K562 (cell line): ENCODE results near the gene DMD. TPM values are rescaled to one million over a fixed set of nuclear protein-coding genes. Genes with fewer than 3 reads are reported as not detected.

Experiments used
- ATAC-seq: fragments of 200-7000 bp; cut with Tn5 transposase; 3 replicates; pipeline ENCODE4 v1.9.1; 2020; ENCODE audit warnings: moderate library complexity
- BruUV-seq: library from RNA; stranded (reverse); fragments of 400-500 nt; replicated peaks from 2 replicates; lab custom pipeline; 2021; lab: Mats Ljungman, UMichigan
- CTCF ChIA-PET: fragments of 300-600 bp; formaldehyde crosslinking; extraction: SDS; loops from one replicate; lab custom pipeline; 2021; ENCODE audit warnings: low intra/inter-chr PET ratio; lab: Yijun Ruan, JAX
- POLR2A ChIA-PET: fragments of 300-600, 350-650 bp; sonication (Branson Sonifier 250); formaldehyde crosslinking; extraction: SDS; loops from one replicate; lab custom pipeline; 2021; ENCODE audit warnings: antibody characterized with exemption, inconsistent platforms; lab: Yijun Ruan, JAX
- DNase-seq, 4 experiments: peaks; one replicate each; pipeline versions ENCODE4 v3.0.0 to v3.0.0-alpha.2; 2011 to 2018; ENCODE audit warnings: low spot score in 3 of 4, mixed read lengths in 3 of 4; ENCODE audit errors: extremely low read depth in 1 of 4
- FAIRE-seq: peaks from 2 replicates; lab custom pipeline; 2011; peaks lifted over from hg19 to GRCh38; lab: Jason Lieb, UNC
- H2AFZ ChIP-seq: 2 replicates; pipeline ENCODE4 v1.6.0; 2011; ENCODE audit warnings: low read depth, low read length, control low read depth, inconsistent platforms
- H3K27ac ChIP-seq: fragments of 200-600 bp; 3 replicates; pipeline ENCODE4 v1.8.0; 2011; ENCODE audit warnings: low read depth, mild to moderate bottlenecking, control low read depth, inconsistent platforms, low read length, moderate library complexity, mixed read lengths; ENCODE audit errors: extremely low read depth
- H3K27me3 ChIP-seq, 2 experiments: fragments of 300-600 bp in 1 of 2; 2 replicates in 1 of 2; 3 replicates in 1 of 2; pipeline versions ENCODE4 v1.6.0 to v1.8.0; 2011; ENCODE audit warnings: inconsistent platforms in 2 of 2, low read length in 2 of 2, mild to moderate bottlenecking in 1 of 2, mixed read lengths in 1 of 2, moderate library complexity in 1 of 2; ENCODE audit not compliant: control insufficient read depth in 2 of 2, insufficient read depth in 2 of 2
- H3K36me3 ChIP-seq: fragments of 300-600 bp; 3 replicates; pipeline ENCODE4 v1.8.0; 2011; ENCODE audit warnings: mild to moderate bottlenecking, low read length, inconsistent platforms; ENCODE audit not compliant: control insufficient read depth, insufficient read depth
- H3K4me1 ChIP-seq, 2 experiments: fragments of 200-600 bp in 1 of 2; replicated peaks in 1 of 2; 2 replicates in 1 of 2; 3 replicates in 1 of 2; pipeline versions ENCODE4 v1.5.1 to v1.8.0; 2011; ENCODE audit warnings: inconsistent platforms in 2 of 2, low read length in 2 of 2, mild to moderate bottlenecking in 1 of 2, mixed read lengths in 1 of 2, moderate library complexity in 1 of 2; ENCODE audit not compliant: control insufficient read depth in 2 of 2, insufficient read depth in 2 of 2
- H3K4me2 ChIP-seq: 2 replicates; pipeline ENCODE4 v1.6.1; 2011; ENCODE audit warnings: low read length, control low read depth, inconsistent platforms, mixed read lengths; ENCODE audit not compliant: insufficient read depth
- H3K4me3 ChIP-seq: fragments of 200-600 bp; sonication (generic), shearing (Covaris generic); 2 replicates; pipeline ENCODE4 v1.5.1; 2016; ENCODE audit warnings: control low read depth, inconsistent platforms
- H3K79me2 ChIP-seq: fragments of 200-600 bp; 3 replicates; pipeline ENCODE4 v1.8.0; 2011; ENCODE audit warnings: low read length, inconsistent platforms; ENCODE audit not compliant: control insufficient read depth, insufficient read depth
- H3K9ac ChIP-seq, 2 experiments: 2 replicates each; pipeline versions ENCODE4 v1.6.0 to v1.6.1; 2011; ENCODE audit warnings: low read depth in 2 of 2, low read length in 2 of 2, control low read depth in 1 of 2, inconsistent platforms in 1 of 2, mild to moderate bottlenecking in 1 of 2, mixed read lengths in 1 of 2; ENCODE audit not compliant: insufficient read depth in 1 of 2
- H3K9me1 ChIP-seq: one replicate; pipeline ENCODE4 v1.6.0; 2011; ENCODE audit warnings: inconsistent platforms, mild to moderate bottlenecking, low read length, moderate library complexity; ENCODE audit not compliant: control insufficient read depth, insufficient read depth
- H3K9me3 ChIP-seq: replicated peaks from 2 replicates; pipeline ENCODE4 v1.5.1; 2011; ENCODE audit warnings: low read depth, low read length, inconsistent platforms; ENCODE audit not compliant: control insufficient read depth, insufficient read depth
- H4K20me1 ChIP-seq: replicated peaks from 2 replicates; pipeline ENCODE4 v1.6.1; 2011; ENCODE audit warnings: low read length, inconsistent platforms, mixed read lengths; ENCODE audit not compliant: control insufficient read depth, insufficient read depth
- ASH1L ChIP-seq: fragments of 450-650 bp; IDR thresholded peaks from 2 replicates; pipeline ENCODE4 v1.6.1; 2018; ENCODE audit warnings: borderline replicate concordance, mild to moderate bottlenecking, low read depth; ENCODE audit not compliant: partially characterized antibody
- CBX5 ChIP-seq: IDR thresholded peaks from 2 replicates; pipeline ENCODE4 v1.6.1; 2014; ENCODE audit warnings: low read depth, borderline replicate concordance
- KDM1A ChIP-seq, 2 experiments: fragments of 450-650 bp; IDR thresholded peaks; 2 replicates each; pipeline ENCODE4 v1.6.1; 2016; ENCODE audit warnings: mild to moderate bottlenecking in 2 of 2
- KDM4B ChIP-seq, 2 experiments: fragments of 450-650 bp in 1 of 2; sonication (generic) in 1 of 2; IDR thresholded peaks; 2 replicates each; pipeline ENCODE4 v1.6.1; 2016 to 2017; ENCODE audit warnings: borderline replicate concordance in 2 of 2, antibody characterized with exemption in 1 of 2, low read depth in 1 of 2, mild to moderate bottlenecking in 1 of 2
- MCM5 ChIP-seq: fragments of 450-650 bp; IDR thresholded peaks from 2 replicates; pipeline ENCODE4 v1.6.1; 2016; ENCODE audit warnings: low read depth
- NFRKB ChIP-seq: fragments of 450-650 bp; IDR thresholded peaks from 2 replicates; pipeline ENCODE4 v1.6.1; 2016; ENCODE audit warnings: low read depth
- PYGO2 ChIP-seq: fragments of 450-650 bp; IDR thresholded peaks from 2 replicates; pipeline ENCODE4 v1.6.1; 2016; ENCODE audit warnings: mild to moderate bottlenecking, missing genetic modification characterization, moderate library complexity, missing compliant biosample characterization
- RAD51 ChIP-seq: fragments of 450-650 bp; IDR thresholded peaks from 2 replicates; pipeline ENCODE4 v1.7.1; 2016; ENCODE audit warnings: low read depth, mild to moderate bottlenecking, borderline replicate concordance
- STAT5B ChIP-seq: fragments of 250-450 bp; sonication (Bioruptor Pico); IDR thresholded peaks from 2 replicates; pipeline ENCODE4 v1.8.0; 2021; ENCODE audit warnings: mild to moderate bottlenecking, inconsistent platforms
- TEAD4 ChIP-seq, 2 experiments: sonication (generic) in 1 of 2; formaldehyde crosslinking in 1 of 2; IDR thresholded peaks; 2 replicates each; pipeline versions ENCODE4 v1.6.1 to v1.8.0; 2012 to 2022; ENCODE audit warnings: borderline replicate concordance in 1 of 2, inconsistent platforms in 1 of 2, low read length in 1 of 2, mild to moderate bottlenecking in 1 of 2, missing genetic modification reagents in 1 of 2
- ZNF197 ChIP-seq: fragments of 200-800 bp; sonication (Bioruptor generic); IDR thresholded peaks from 2 replicates; pipeline ENCODE4 v1.6.1; 2016; ENCODE audit warnings: low read depth, missing genetic modification characterization, missing compliant biosample characterization
- ZNF224 ChIP-seq: sonication (generic); formaldehyde crosslinking; IDR thresholded peaks from 2 replicates; pipeline ENCODE4 v1.8.0; 2022; ENCODE audit warnings: mild to moderate bottlenecking, missing genetic modification reagents
- ZNF277 ChIP-seq: fragments of 250-450 bp; sonication (Bioruptor Pico); IDR thresholded peaks from 2 replicates; pipeline ENCODE4 v1.8.0; 2022; ENCODE audit warnings: inconsistent platforms, mild to moderate bottlenecking, moderate library complexity, borderline replicate concordance
- ZNF436 ChIP-seq: fragments of 250-450, 450-650 bp; sonication (Bioruptor Pico); formaldehyde crosslinking; IDR thresholded peaks from 2 replicates; pipeline ENCODE4 v1.7.0; 2020; ENCODE audit warnings: mild to moderate bottlenecking
- ZNF507 ChIP-seq: conservative IDR thresholded peaks from 2 replicates; pipeline ENCODE4 v1.6.1; 2017; ENCODE audit warnings: missing genetic modification characterization, missing compliant biosample characterization
- ZNF77 ChIP-seq: fragments of 250-450 bp; sonication (Bioruptor Pico); IDR thresholded peaks from 2 replicates; pipeline ENCODE4 v1.5.0; 2020
- WGBS: fragments of 100-300 bp; shearing (Covaris generic); methylation state at CpG from one replicate; pipeline ENCODE4 v1.1.6; 2016; ENCODE audit warnings: low coverage, mixed read lengths; ENCODE audit not compliant: insufficient coverage; ENCODE audit errors: missing lambda C conversion rate; 5-methylcytosine and 5-hydroxymethylcytosine counted together
- in situ Hi-C: fragments of 300-500 bp; cut with MboI; formaldehyde crosslinking; loops from 4 replicates; pipeline ENCODE4 v1.15.0; 2018; ENCODE audit warnings: inconsistent platforms, mixed read lengths
- intact Hi-C: fragments of 100-400 bp; cut with micrococcal nuclease; formaldehyde crosslinking; loops from 2 replicates; pipeline ENCODE4 v1.14.2; 2022
- polyA plus RNA-seq, 8 experiments: library from polyadenylated mRNA; depleted of rRNA in 4 of 8; stranded (reverse) in 5 of 8; unstranded in 3 of 8; fragments of >200 nt; fragmentation: Nextera tagmentation in 2 of 8; fragmentation: Illumina TruSeq in 1 of 8; extraction: Ambion mirVana in 2 of 8; extraction: Trizol in 1 of 8; gene quantifications; 2 replicates each; pipeline versions ENCODE4 v1.2.1 to v1.2.3, GENCODE V29; 2011 to 2014; ENCODE audit warnings: inconsistent platforms in 1 of 8, missing spikeins in 1 of 8
- total RNA-seq, 7 experiments: library from RNA; depleted of rRNA in 6 of 7; stranded (reverse); fragments of >200 nt in 6 of 7; fragmentation: Illumina TruSeq in 2 of 7; extraction: Trizol in 2 of 7; gene quantifications; 2 replicates each; pipeline versions ENCODE4 v1.2.1 to v1.2.3, GENCODE V29; 2011 to 2021; ENCODE audit warnings: low replicate concordance in 1 of 7
- TF ChIP-seq, protein P1 (sequence below): fragments of 450-650 bp; formaldehyde crosslinking; IDR thresholded peaks from 2 replicates; pipeline ENCODE4 v1.4.0; 2020; ENCODE audit warnings: mild to moderate bottlenecking, moderate library complexity
- TF ChIP-seq, protein P2 (sequence below): fragments of 200-800 bp; sonication (Bioruptor generic); IDR thresholded peaks from 2 replicates; pipeline ENCODE4 v1.6.1; 2017; ENCODE audit warnings: missing genetic modification characterization, missing compliant biosample characterization

DMD gene
- total and polyA plus RNA-seq, 9 of the 15 experiments (the other 6 are each of a cell fraction or from before 2014, with no cell fraction given) = 3.8 to 20.4 (median 11.4) TPM

- POLR2A ChIA-PET = no interaction called here
- FAIRE-seq (no peak), ATAC-seq (no peak), DNase-seq (no peak)
- Histone ChIP-seq H3K9ac (no peak overlapping the region), H3K36me3 (no peaks in the 10 kb centered on the region), H4K20me1 (no peaks in the 10 kb centered on the region), H3K4me2 (no peak overlapping the region), H3K79me2 (no peaks in the 10 kb centered on the region), H3K27me3 (no peaks in the 10 kb centered on the region), H2AFZ (no peak overlapping the region)
- CTCF ChIA-PET = no interaction called here
- 0% methylated on average over 2 of the region's 2 CpGs for WGBS
- no TSS peak for BruUV-seq
- TF ChIP-seq ASH1L (no peak), NFRKB (no peak), TEAD4 (IDR thresholded peaks at IDR 0.05; ENCODE audit: low read length) (no peak), TEAD4 (CRISPR knock-in tag; IDR thresholded peaks at IDR 0.05; ENCODE audit: borderline replicate concordance) (no peak), ZNF277 (CRISPR knock-in tag) (no peak), ZNF507 (tag) (no peak), KDM4B (IDR thresholded peaks at IDR 0.05; ENCODE audit: borderline replicate concordance in 2 of 2, low read depth in 1 of 2) (no peak), KDM1A (IDR thresholded peaks at IDR 0.05) (no peak), ZNF77 (CRISPR knock-in tag) (no peak), ZNF436 (CRISPR knock-in tag) (no peak), STAT5B (no peak), RAD51 (no peak), MCM5 (no peak), ZNF224 (CRISPR knock-in tag) (no peak), PYGO2 (tag) (no peak), ZNF197 (no peak), CBX5 (no peak)
- TF ChIP-seq, protein P1, sequence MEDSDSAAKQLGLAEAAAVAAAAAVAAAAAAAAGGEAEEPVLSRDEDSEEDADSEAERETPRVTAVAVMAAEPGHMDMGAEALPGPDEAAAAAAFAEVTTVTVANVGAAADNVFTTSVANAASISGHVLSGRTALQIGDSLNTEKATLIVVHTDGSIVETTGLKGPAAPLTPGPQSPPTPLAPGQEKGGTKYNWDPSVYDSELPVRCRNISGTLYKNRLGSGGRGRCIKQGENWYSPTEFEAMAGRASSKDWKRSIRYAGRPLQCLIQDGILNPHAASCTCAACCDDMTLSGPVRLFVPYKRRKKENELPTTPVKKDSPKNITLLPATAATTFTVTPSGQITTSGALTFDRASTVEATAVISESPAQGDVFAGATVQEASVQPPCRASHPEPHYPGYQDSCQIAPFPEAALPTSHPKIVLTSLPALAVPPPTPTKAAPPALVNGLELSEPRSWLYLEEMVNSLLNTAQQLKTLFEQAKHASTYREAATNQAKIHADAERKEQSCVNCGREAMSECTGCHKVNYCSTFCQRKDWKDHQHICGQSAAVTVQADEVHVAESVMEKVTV (CRISPR knock-in tag) = no peak
- TF ChIP-seq, protein P2, sequence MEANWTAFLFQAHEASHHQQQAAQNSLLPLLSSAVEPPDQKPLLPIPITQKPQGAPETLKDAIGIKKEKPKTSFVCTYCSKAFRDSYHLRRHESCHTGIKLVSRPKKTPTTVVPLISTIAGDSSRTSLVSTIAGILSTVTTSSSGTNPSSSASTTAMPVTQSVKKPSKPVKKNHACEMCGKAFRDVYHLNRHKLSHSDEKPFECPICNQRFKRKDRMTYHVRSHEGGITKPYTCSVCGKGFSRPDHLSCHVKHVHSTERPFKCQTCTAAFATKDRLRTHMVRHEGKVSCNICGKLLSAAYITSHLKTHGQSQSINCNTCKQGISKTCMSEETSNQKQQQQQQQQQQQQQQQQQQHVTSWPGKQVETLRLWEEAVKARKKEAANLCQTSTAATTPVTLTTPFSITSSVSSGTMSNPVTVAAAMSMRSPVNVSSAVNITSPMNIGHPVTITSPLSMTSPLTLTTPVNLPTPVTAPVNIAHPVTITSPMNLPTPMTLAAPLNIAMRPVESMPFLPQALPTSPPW (CRISPR knock-in tag) = no peak
- TF ChIP-seq, all 486 proteins: peak for 0
- Histone ChIP-seq H3K4me1 (no peaks in the 10 kb centered on the region), H3K27ac (no peak overlapping the region), H3K9me1 (no peaks in the 10 kb centered on the region), H3K9me3 (no peaks in the 10 kb centered on the region), H3K4me3 (no peak overlapping the region)
- in situ Hi-C loops = no loop called here
- intact Hi-C loops = no loop called here
Observed at GRCh38 chrX:32576885-32577284, 634.5 kb downstream of the DMD start.
